Heart left ventricle (tissue), 13 donors: ENCODE data around the gene NFASC.

Experiments used
- CTCF ChIP-seq, 12 donors: fragments of 200-600 bp; sonication (generic) in 4 of 12; IDR thresholded peaks; one replicate each; pipeline versions ENCODE4 v1.5.0 to v1.8.0; 2018 to 2022; ENCODE audit warnings: antibody characterized with exemption in 12 of 12, mild to moderate bottlenecking in 5 of 12
- POLR2A ChIP-seq, 2 donors: fragments of 450-650 bp; IDR thresholded peaks; one replicate each; pipeline ENCODE4 v1.6.1; 2017; ENCODE audit warnings: antibody characterized with exemption in 2 of 2, mild to moderate bottlenecking in 2 of 2, moderate library complexity in 2 of 2
- donor health status: ischemic (EF 13 %, LVEDD 7.1; RV severe dilation, severe dysfunction).
- donor health status: DM: no; HTN: yes; CAD: no.
- donor health status: DM: no; HTN: no; CAD: no.
- donor health status: ischemic (EF 25% LVEDD 6.9; RV normal size, moderate dysfunction).
- donor health status: ischemic (EF 25% LVEDD 5.7; RV mildly dilated, moderate dysfunction).
- donor health status: ischemic (EF 35%, LVEDD 5.7; RV mildly dilated, moderate dysfunction).
- donor health status: nonischemic (EF 11% LVEDD 7.7; RV severe dilation, severe dysfunction).
- donor health status: DM: yes; HTN: yes; CAD: no.
- donor health status: PGD.
- donor health status: ischemic (EF 29% LVEDD 5.4; RV normal size, mild dysfunction).
- donor health status: nonischemic (EF 23%, LVEDD 6.1; RV moderate dilation, normal function).

- TF ChIP-seq POLR2A (IDR thresholded peaks at IDR 0.05) (no peak), CTCF (IDR thresholded peaks at IDR 0.05) (no peak)
Measured at GRCh38 chr1:205014783-205015182, 144.1 kb downstream of the NFASC start.
